CD1c-positive myeloid dendritic cell (primary cell): ENCODE data around the gene LCP1.
"Not testable (repeated sequence)": the region's sequence is repeated elsewhere in the genome, so short reads cannot be mapped to it uniquely, and the experiment has no call there.

Experiments used
- DNase-seq: peaks from one replicate; pipeline ENCODE4 v3.0.0-alpha.2; 2016; ENCODE audit errors: extremely low spot score

The LCP1 gene

GRCh38 chr13:46181840-46182490 is at the start of gene LCP1:
TSS of gene LCP1 (minus strand) at chr13:46182177. CDS start at chr13:46159662, 22,515 bp downstream.
- DNase-seq = peak; percentile 94

GRCh38 chr13:46229251-46229650 is 47.3 kb upstream of the LCP1 start:
- no peak for DNase-seq

- DNase-seq = not testable (repeated sequence)
These were observed 38.3 kb upstream of the LCP1 start for GRCh38 chr13:46220234-46220633.

GRCh38 chr13:46214741-46215140 is 32.8 kb upstream of the LCP1 start:
- DNase-seq = not testable (repeated sequence)

- DNase-seq = no peak
These were observed 31.3 kb upstream of the LCP1 start for GRCh38 chr13:46213242-46213641.

- peak; percentile 86 for DNase-seq
These were observed 29.7 kb upstream of the LCP1 start, which contains the start of gene LRRC63 for GRCh38 chr13:46211483-46212351. TSS of gene LRRC63 (plus strand) at chr13:46211928. CDS start at chr13:46213035, 1,107 bp downstream.

GRCh38 chr13:46211116-46211482 is 29.1 kb upstream of the LCP1 start:
- peak; percentile 51 for DNase-seq

GRCh38 chr13:46210362-46211083 is 28.5 kb upstream of the LCP1 start:
- DNase-seq = no peak

GRCh38 chr13:46207828-46208227 is 25.9 kb upstream of the LCP1 start:
- no peak for DNase-seq

- DNase-seq = no peak
These were observed 24.2 kb upstream of the LCP1 start for GRCh38 chr13:46206143-46206542.

- no peak for DNase-seq
These were observed 21.0 kb upstream of the LCP1 start for GRCh38 chr13:46202966-46203365.

GRCh38 chr13:46202188-46202795 is 20.3 kb upstream of the LCP1 start:
- no peak for DNase-seq

- DNase-seq = no peak
These were observed 16.8 kb upstream of the LCP1 start for GRCh38 chr13:46198696-46199193.

- DNase-seq = no peak
These were observed 15.5 kb upstream of the LCP1 start for GRCh38 chr13:46197299-46198048.

- peak; percentile 72 for DNase-seq
These were observed 13.0 kb upstream of the LCP1 start for GRCh38 chr13:46195016-46195415.

- DNase-seq = no peak
These were observed 10.4 kb upstream of the LCP1 start for GRCh38 chr13:46192412-46192811.

- DNase-seq = no peak
These were observed 3.7 kb upstream of the LCP1 start for GRCh38 chr13:46185634-46186033.

- DNase-seq = peak; percentile 75
These were observed 2.3 kb upstream of the LCP1 start for GRCh38 chr13:46184277-46184699.

- DNase-seq = peak; percentile 63
These were observed 1.3 kb upstream of the LCP1 start for GRCh38 chr13:46183018-46183946.

GRCh38 chr13:46182491-46182877 is 507 bp upstream of the LCP1 start:
- DNase-seq = no peak
